HG03571 (cell line): ENCODE data around the gene ACSF3.
A peak's percentile ranks its signal among the peaks of the same experiment; 100 is the strongest.

Experiments used
- ATAC-seq: cut with Tn5 transposase; IDR thresholded peaks from one replicate; pipeline ENCODE4 v1.9.1; 2021; ENCODE audit not compliant: unreplicated experiment

Gene ACSF3

GRCh38 chr16:89093602-89094251 lies at the start of gene ACSF3:
Gene ACSF3 (plus strand): TSS chr16:89093852. CDS start chr16:89100682, 6,830 bp downstream.
- peak; percentile 52 for ATAC-seq

- no peak for ATAC-seq
Observed at GRCh38 chr16:89044418-89045180, 49.1 kb upstream of the ACSF3 start.

- ATAC-seq = no peak
Observed at GRCh38 chr16:89045181-89045815, 48.4 kb upstream of the ACSF3 start.

- ATAC-seq = no peak
Observed at GRCh38 chr16:89045881-89046280, 47.8 kb upstream of the ACSF3 start.

- no peak for ATAC-seq
Observed at GRCh38 chr16:89046491-89046890, 47.2 kb upstream of the ACSF3 start.

- ATAC-seq = no peak
Observed at GRCh38 chr16:89047331-89048089, 46.1 kb upstream of the ACSF3 start.

- no peak for ATAC-seq
Observed at GRCh38 chr16:89048090-89048725, 45.4 kb upstream of the ACSF3 start.

GRCh38 chr16:89048871-89049422 lies 44.7 kb upstream of the ACSF3 start:
- ATAC-seq = no peak

GRCh38 chr16:89049484-89050118 lies 44.1 kb upstream of the ACSF3 start:
- ATAC-seq = no peak

GRCh38 chr16:89050119-89050867 lies 43.4 kb upstream of the ACSF3 start:
- no peak for ATAC-seq

GRCh38 chr16:89050868-89051311 lies 42.8 kb upstream of the ACSF3 start:
- ATAC-seq = no peak

GRCh38 chr16:89051521-89052166 lies 42.0 kb upstream of the ACSF3 start:
- ATAC-seq = no peak

- ATAC-seq = no peak
Observed at GRCh38 chr16:89052191-89052889, 41.3 kb upstream of the ACSF3 start.

GRCh38 chr16:89052890-89053724 lies 40.5 kb upstream of the ACSF3 start:
- ATAC-seq = no peak

GRCh38 chr16:89053725-89054029 lies 40.0 kb upstream of the ACSF3 start:
- ATAC-seq = no peak

GRCh38 chr16:89054261-89054661 lies 39.4 kb upstream of the ACSF3 start:
- ATAC-seq = no peak

- no peak for ATAC-seq
Observed at GRCh38 chr16:89054714-89055113, 38.9 kb upstream of the ACSF3 start.
